ENCODE measurements around the gene CRELD2.

Gene CRELD2

GRCh38 chr22:49966041-49966773 is 47.8 kb downstream of the CRELD2 start:
- H3K27me3 ChIP-seq (ENCODE audit: control insufficient read depth, insufficient read depth, low read length) = peaks cover 10% of the 10 kb centered on the region
- H3K9ac ChIP-seq (ENCODE audit: low read length) = no peak overlapping the region
- H3K4me1 ChIP-seq (ENCODE audit: control insufficient read depth, low read depth, low read length) = peaks cover 9% of the 10 kb centered on the region
- no peak overlapping the region for H3K27ac ChIP-seq (ENCODE audit: low read length)
- no peaks in the 10 kb centered on the region for H3K9me3 ChIP-seq (ENCODE audit: control insufficient read depth, low read depth, low read length)
- H3K4me3 ChIP-seq (ENCODE audit: low read length) = no peak overlapping the region
- H3K36me3 ChIP-seq (ENCODE audit: control insufficient read depth, low read depth, low read length) = peaks cover 16% of the 10 kb centered on the region

- H3K4me3 ChIP-seq (ENCODE audit: low read length) = no peak overlapping the region
- peaks cover 16% of the 10 kb centered on the region for H3K36me3 ChIP-seq (ENCODE audit: control insufficient read depth, low read depth, low read length)
- no peak overlapping the region for H3K9ac ChIP-seq (ENCODE audit: low read length)
- H3K27me3 ChIP-seq (ENCODE audit: control insufficient read depth, insufficient read depth, low read length) = peaks cover 18% of the 10 kb centered on the region
- H3K9me3 ChIP-seq (ENCODE audit: control insufficient read depth, low read depth, low read length) = no peaks in the 10 kb centered on the region
- no peak overlapping the region for H3K27ac ChIP-seq (ENCODE audit: low read length)
- peaks cover 9% of the 10 kb centered on the region for H3K4me1 ChIP-seq (ENCODE audit: control insufficient read depth, low read depth, low read length)
Observed at GRCh38 chr22:49966774-49967705, 48.6 kb downstream of the CRELD2 start.

- no peak overlapping the region for H3K27ac ChIP-seq (ENCODE audit: low read length)
- H3K36me3 ChIP-seq (ENCODE audit: control insufficient read depth, low read depth, low read length) = peaks cover 16% of the 10 kb centered on the region
- H3K27me3 ChIP-seq (ENCODE audit: control insufficient read depth, insufficient read depth, low read length) = peaks cover 26% of the 10 kb centered on the region
- H3K4me1 ChIP-seq (ENCODE audit: control insufficient read depth, low read depth, low read length) = peaks cover 5% of the 10 kb centered on the region
- H3K9ac ChIP-seq (ENCODE audit: low read length) = no peak overlapping the region
- H3K4me3 ChIP-seq (ENCODE audit: low read length) = no peak overlapping the region
- H3K9me3 ChIP-seq (ENCODE audit: control insufficient read depth, low read depth, low read length) = no peaks in the 10 kb centered on the region
Observed at GRCh38 chr22:49967706-49968208, 49.3 kb downstream of the CRELD2 start.

- Histone ChIP-seq H3K36me3 (ENCODE audit: control insufficient read depth, low read depth, low read length) (peaks cover 11% of the 10 kb centered on the region), H3K9ac (ENCODE audit: low read length) (no peak overlapping the region), H3K4me3 (ENCODE audit: low read length) (no peak overlapping the region), H3K27me3 (ENCODE audit: control insufficient read depth, insufficient read depth, low read length) (peaks cover 29% of the 10 kb centered on the region), H3K4me1 (ENCODE audit: control insufficient read depth, low read depth, low read length) (peaks cover 2% of the 10 kb centered on the region), H3K27ac (ENCODE audit: low read length) (no peak overlapping the region), H3K9me3 (ENCODE audit: control insufficient read depth, low read depth, low read length) (no peaks in the 10 kb centered on the region)
Observed at GRCh38 chr22:49968313-49968830, 49.9 kb downstream of the CRELD2 start.

- peaks cover 2% of the 10 kb centered on the region for H3K4me1 ChIP-seq (ENCODE audit: control insufficient read depth, low read depth, low read length)
- peaks cover 4% of the 10 kb centered on the region for H3K36me3 ChIP-seq (ENCODE audit: control insufficient read depth, low read depth, low read length)
- no peak overlapping the region for H3K27ac ChIP-seq (ENCODE audit: low read length)
Observed at GRCh38 chr22:49968831-49969661, 50.6 kb downstream of the CRELD2 start.

GRCh38 chr22:49969751-49970527 is 51.5 kb downstream of the CRELD2 start:
- Histone ChIP-seq H3K27ac (ENCODE audit: low read length) (no peak overlapping the region), H3K36me3 (ENCODE audit: control insufficient read depth, low read depth, low read length) (no peaks in the 10 kb centered on the region), H3K9me3 (ENCODE audit: control insufficient read depth, low read depth, low read length) (no peaks in the 10 kb centered on the region), H3K27me3 (ENCODE audit: control insufficient read depth, insufficient read depth, low read length) (peaks cover 29% of the 10 kb centered on the region), H3K4me3 (ENCODE audit: low read length) (no peak overlapping the region), H3K9ac (ENCODE audit: low read length) (no peak overlapping the region), H3K4me1 (ENCODE audit: control insufficient read depth, low read depth, low read length) (peaks cover 2% of the 10 kb centered on the region)

More at GRCh38 chr22:49968831-49969661, 50.6 kb downstream of the CRELD2 start:
- no peak overlapping the region for H3K9ac ChIP-seq (ENCODE audit: low read length)
- no peak overlapping the region for H3K4me3 ChIP-seq (ENCODE audit: low read length)
- H3K27me3 ChIP-seq (ENCODE audit: control insufficient read depth, insufficient read depth, low read length) = peaks cover 29% of the 10 kb centered on the region
- no peaks in the 10 kb centered on the region for H3K9me3 ChIP-seq (ENCODE audit: control insufficient read depth, low read depth, low read length)

- Histone ChIP-seq H3K4me1 (ENCODE audit: control insufficient read depth, low read depth, low read length) (peaks cover 2% of the 10 kb centered on the region), H3K4me3 (ENCODE audit: low read length) (peak overlapping the region; percentile 43), H3K27me3 (ENCODE audit: control insufficient read depth, insufficient read depth, low read length) (peaks cover 29% of the 10 kb centered on the region), H3K9ac (ENCODE audit: low read length) (peak overlapping the region; percentile 26), H3K9me3 (ENCODE audit: control insufficient read depth, low read depth, low read length) (no peaks in the 10 kb centered on the region), H3K27ac (ENCODE audit: low read length) (no peak overlapping the region), H3K36me3 (ENCODE audit: control insufficient read depth, low read depth, low read length) (no peaks in the 10 kb centered on the region)
Observed at GRCh38 chr22:49970528-49971231, 52.2 kb downstream of the CRELD2 start.

- no peaks in the 10 kb centered on the region for H3K9me3 ChIP-seq (ENCODE audit: control insufficient read depth, low read depth, low read length)
- peaks cover 29% of the 10 kb centered on the region for H3K27me3 ChIP-seq (ENCODE audit: control insufficient read depth, insufficient read depth, low read length)
- peak overlapping the region; percentile 43 for H3K4me3 ChIP-seq (ENCODE audit: low read length)
- no peak overlapping the region for H3K27ac ChIP-seq (ENCODE audit: low read length)
- peaks cover 2% of the 10 kb centered on the region for H3K4me1 ChIP-seq (ENCODE audit: control insufficient read depth, low read depth, low read length)
- no peaks in the 10 kb centered on the region for H3K36me3 ChIP-seq (ENCODE audit: control insufficient read depth, low read depth, low read length)
- H3K9ac ChIP-seq (ENCODE audit: low read length) = peak overlapping the region; percentile 26
Observed at GRCh38 chr22:49971232-49972162, 53.1 kb downstream of the CRELD2 start.

GRCh38 chr22:49972163-49973017 is 54.0 kb downstream of the CRELD2 start:
- Histone ChIP-seq H3K4me1 (ENCODE audit: control insufficient read depth, low read depth, low read length) (peaks cover 2% of the 10 kb centered on the region), H3K27ac (ENCODE audit: low read length) (no peak overlapping the region), H3K27me3 (ENCODE audit: control insufficient read depth, insufficient read depth, low read length) (peaks cover 29% of the 10 kb centered on the region), H3K4me3 (ENCODE audit: low read length) (no peak overlapping the region), H3K9ac (ENCODE audit: low read length) (no peak overlapping the region), H3K36me3 (ENCODE audit: control insufficient read depth, low read depth, low read length) (no peaks in the 10 kb centered on the region), H3K9me3 (ENCODE audit: control insufficient read depth, low read depth, low read length) (no peaks in the 10 kb centered on the region)
